Tracheal epithelial cell (primary cell): Measurements from ENCODE around the gene TOMM40. TPM values are rescaled to one million over a fixed set of nuclear protein-coding genes. Genes with fewer than 3 reads are reported as not detected.

Source experiments
- total RNA-seq: library from RNA; depleted of rRNA; stranded (reverse); fragments of >200 nt; gene quantifications from 2 replicates; pipeline ENCODE4 v1.2.1, GENCODE V29; 2014

The TOMM40 gene
- total RNA-seq = 72.0 and 100 TPM in 2 replicates

DNA sequence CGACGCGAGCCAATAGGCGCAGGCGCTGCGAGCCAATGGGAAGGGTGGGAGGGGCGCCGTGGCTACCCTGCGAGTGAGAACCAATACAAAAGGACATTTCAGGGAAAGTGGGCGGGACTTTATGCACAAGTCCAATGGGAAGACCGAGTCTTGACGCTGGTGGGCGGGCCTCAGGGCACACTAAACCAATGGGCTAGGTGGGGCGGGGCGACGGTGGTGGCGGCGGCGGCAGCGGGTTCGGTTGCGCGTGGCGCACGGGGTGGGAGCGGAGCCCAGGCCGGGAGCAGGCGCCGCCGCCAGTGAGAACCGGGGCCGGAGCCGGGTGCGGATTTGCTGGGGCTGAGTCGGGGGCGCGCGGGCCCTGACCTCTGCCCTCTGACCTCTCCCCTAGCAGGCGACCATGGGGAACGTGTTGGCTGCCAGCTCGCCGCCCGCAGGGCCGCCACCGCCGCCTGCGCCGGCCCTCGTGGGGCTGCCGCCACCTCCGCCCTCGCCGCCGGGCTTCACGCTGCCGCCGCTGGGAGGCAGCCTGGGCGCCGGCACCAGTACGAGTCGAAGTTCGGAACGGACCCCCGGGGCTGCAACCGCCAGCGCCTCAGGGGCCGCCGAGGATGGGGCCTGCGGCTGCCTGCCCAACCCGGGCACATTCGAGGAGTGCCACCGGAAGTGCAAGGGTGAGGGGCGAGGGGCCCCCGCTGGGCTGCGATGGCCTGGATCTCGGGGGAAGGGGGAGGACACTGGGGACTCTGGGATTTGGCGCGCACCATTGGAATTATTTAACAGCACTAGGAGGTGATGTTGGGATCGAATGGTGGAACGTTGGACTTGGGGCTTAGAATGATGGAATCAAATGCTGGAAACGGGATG is at the start of gene TOMM40:
Gene TOMM40 (plus strand): TSS at position 239 of the 867 bp plus-strand sequence. CDS start 162 bp downstream, at position 401.

DNA sequence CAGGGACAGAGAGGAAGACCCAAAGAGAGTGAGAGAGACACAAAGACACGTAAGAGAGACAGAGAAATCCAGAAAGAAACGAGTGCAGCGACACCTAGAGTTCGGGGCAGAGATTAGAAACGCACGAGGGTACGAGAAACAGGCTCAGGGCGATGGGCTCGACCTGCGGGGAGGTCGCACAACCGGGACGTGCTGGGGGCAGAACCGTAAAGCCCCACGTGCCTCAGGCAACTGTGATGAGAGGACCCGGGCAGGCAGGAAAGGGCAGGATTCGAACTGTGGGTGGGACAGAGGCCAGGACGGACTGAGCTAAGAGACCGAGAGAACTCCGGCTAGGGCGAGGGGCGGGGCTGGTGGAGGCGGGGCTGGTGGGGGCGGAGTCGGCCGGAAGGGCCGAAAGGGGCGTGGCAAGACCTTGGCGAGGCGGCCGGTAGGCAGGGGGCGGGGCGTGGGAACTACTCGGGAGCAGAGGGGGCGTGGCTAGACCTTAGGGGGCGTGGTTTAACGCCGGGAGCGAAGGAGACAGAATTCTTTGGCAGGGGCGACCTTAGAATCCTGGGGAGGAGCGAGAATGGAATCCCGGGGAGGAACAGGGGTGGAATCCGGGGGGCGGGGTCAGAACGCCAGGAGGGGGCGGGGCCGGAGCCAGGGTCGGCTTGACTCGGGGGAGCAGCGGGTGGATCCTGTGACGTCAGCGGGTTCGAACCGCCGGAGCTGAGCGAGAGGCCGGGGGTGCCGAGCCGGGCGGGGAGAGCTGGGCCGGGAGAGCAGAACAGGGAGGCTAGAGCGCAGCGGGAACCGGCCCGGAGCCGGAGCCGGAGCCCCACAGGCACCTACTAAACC is 45.2 kb upstream of the TOMM40 start, which contains the start of gene NECTIN2:
Gene NECTIN2 (plus strand): TSS at position 686 of the 843 bp plus-strand sequence. CDS start 229 bp downstream, outside the sequence.

DNA sequence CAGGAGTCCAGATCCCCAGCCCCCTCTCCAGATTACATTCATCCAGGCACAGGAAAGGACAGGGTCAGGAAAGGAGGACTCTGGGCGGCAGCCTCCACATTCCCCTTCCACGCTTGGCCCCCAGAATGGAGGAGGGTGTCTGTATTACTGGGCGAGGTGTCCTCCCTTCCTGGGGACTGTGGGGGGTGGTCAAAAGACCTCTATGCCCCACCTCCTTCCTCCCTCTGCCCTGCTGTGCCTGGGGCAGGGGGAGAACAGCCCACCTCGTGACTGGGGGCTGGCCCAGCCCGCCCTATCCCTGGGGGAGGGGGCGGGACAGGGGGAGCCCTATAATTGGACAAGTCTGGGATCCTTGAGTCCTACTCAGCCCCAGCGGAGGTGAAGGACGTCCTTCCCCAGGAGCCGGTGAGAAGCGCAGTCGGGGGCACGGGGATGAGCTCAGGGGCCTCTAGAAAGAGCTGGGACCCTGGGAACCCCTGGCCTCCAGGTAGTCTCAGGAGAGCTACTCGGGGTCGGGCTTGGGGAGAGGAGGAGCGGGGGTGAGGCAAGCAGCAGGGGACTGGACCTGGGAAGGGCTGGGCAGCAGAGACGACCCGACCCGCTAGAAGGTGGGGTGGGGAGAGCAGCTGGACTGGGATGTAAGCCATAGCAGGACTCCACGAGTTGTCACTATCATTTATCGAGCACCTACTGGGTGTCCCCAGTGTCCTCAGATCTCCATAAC is 14.5 kb downstream of the TOMM40 start, which contains the start of gene APOE:
Gene APOE (plus strand): TSS at position 360 of the 724 bp plus-strand sequence. CDS start 829 bp downstream, outside the sequence.

DNA sequence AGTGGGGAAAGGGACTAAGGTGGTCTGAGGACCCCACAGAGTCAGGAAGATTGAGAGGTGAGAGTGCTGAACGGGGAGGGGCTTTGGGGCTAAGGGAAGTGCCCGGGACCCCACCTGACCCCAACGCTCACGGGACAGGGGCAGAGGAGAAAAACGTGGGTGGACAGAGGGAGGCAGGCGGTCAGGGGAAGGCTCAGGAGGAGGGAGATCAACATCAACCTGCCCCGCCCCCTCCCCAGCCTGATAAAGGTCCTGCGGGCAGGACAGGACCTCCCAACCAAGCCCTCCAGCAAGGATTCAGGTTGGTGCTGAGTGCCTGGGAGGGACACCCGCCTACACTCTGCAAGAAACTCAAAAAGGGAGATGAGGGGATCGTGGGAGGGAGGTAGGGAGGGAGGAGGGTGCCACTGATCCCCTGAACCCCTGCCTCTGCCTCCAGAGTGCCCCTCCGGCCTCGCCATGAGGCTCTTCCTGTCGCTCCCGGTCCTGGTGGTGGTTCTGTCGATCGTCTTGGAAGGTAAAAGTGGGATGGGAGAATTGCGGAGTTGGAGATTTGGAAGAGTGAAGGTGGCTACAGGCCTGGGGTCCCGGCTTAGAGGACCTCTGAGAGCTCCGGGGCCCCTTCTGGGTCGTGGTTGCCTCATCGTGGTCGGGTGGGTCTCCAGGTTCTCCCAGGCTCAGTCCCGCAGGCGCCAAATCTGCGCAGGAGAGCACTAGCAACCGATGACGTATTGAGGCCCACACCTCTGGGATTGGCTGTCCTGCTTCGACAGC is 23.6 kb downstream of the TOMM40 start, which contains the start of gene APOC1:
Gene APOC1 (plus strand): TSS at position 176 of the 774 bp plus-strand sequence. CDS start 284 bp downstream, at position 460.

DNA sequence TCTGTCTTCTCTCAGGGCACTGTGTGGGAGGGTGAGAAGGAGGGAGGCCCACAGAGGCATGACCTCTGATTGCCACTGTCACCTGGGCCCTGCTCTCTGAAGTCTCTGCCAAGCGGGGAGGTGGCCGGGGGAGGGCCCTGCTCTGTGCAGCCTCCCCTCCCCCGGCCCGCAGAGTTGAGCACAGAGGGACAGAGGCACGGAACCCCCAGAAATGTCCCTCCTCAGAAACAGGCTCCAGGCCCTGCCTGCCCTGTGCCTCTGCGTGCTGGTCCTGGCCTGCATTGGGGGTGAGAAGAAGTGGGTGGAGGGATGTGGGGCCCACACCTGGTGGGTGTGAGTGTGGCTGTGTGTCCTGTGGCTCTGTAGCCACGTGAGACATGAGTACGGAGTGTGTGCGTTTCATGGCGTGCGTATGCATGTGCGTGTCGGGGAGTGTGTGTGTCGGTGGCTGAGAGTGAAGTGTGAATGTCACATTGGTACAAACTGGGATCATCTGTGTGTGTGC is 51.1 kb downstream of the TOMM40 start, which contains the start of gene APOC4:
Gene APOC4 (plus strand): TSS at position 171 of the 505 bp plus-strand sequence. CDS start 41 bp downstream, at position 212.

Other genes starting within 250 kb of the TOMM40 start
- gene PVR, start 247.3 kb upstream of the TOMM40 start, total RNA-seq = 84.0 and 177 TPM in 2 replicates
- gene CEACAM19, start 219.8 kb upstream of the TOMM40 start, total RNA-seq = 1.2 and 1.7 TPM in 2 replicates
- gene CEACAM16, start 192.1 kb upstream of the TOMM40 start, total RNA-seq = not detected in 2 replicates
- gene BCL3, start 142.5 kb upstream of the TOMM40 start, total RNA-seq = 1.7 and 3.1 TPM in 2 replicates
- 132 and 185 TPM in 2 replicates for gene CBLC, start 113.4 kb upstream of the TOMM40 start, total RNA-seq
- gene BCAM, start 82.2 kb upstream of the TOMM40 start, total RNA-seq = 24.3 and 36.0 TPM in 2 replicates
- 39.4 and 115 TPM in 2 replicates for gene NECTIN2, start 45.0 kb upstream of the TOMM40 start, total RNA-seq
- gene APOE, start 14.5 kb downstream of the TOMM40 start, total RNA-seq = 43.1 and 335 TPM in 2 replicates
- 3.4 and 4.3 TPM in 2 replicates for gene APOC1, start 23.4 kb downstream of the TOMM40 start, total RNA-seq
- not detected in 2 replicates for gene APOC4, start 51.0 kb downstream of the TOMM40 start, total RNA-seq
- not detected in 2 replicates for gene APOC2, start 54.8 kb downstream of the TOMM40 start, total RNA-seq
- gene CLPTM1, start 64.1 kb downstream of the TOMM40 start, total RNA-seq = 37.3 and 43.9 TPM in 2 replicates
- gene RELB, start 110.2 kb downstream of the TOMM40 start, total RNA-seq = 3.0 and 23.9 TPM in 2 replicates
- 6.3 and 9.0 TPM in 2 replicates for gene CLASRP, start 147.8 kb downstream of the TOMM40 start, total RNA-seq
- 0.48 and 0.64 TPM in 2 replicates for gene ZNF296, start 185.2 kb downstream of the TOMM40 start, total RNA-seq
- gene GEMIN7, start 188.0 kb downstream of the TOMM40 start, total RNA-seq = 30.9 and 47.0 TPM in 2 replicates
- 42.0 and 43.6 TPM in 2 replicates for gene PPP1R37, start 201.9 kb downstream of the TOMM40 start, total RNA-seq